Esophagus muscularis mucosa (tissue), 4 donors: ENCODE data around the gene CALML3.

Source experiments
- CTCF ChIP-seq, 3 experiments: fragments of 200-600 bp in 2 of 3; fragments of 450-650 bp in 1 of 3; sonication (generic) in 2 of 3; IDR thresholded peaks; one replicate each; pipeline ENCODE4 v1.5.1; 2017 to 2019; ENCODE audit warnings: antibody characterized with exemption in 3 of 3, mild to moderate bottlenecking in 2 of 3, moderate library complexity in 1 of 3
- EP300 ChIP-seq: sonication (generic); formaldehyde crosslinking; IDR thresholded peaks from one replicate; pipeline ENCODE4 v1.6.1; 2017; ENCODE audit warnings: antibody characterized with exemption
- POLR2A ChIP-seq: fragments of 450-650 bp; IDR thresholded peaks from one replicate; pipeline ENCODE4 v1.6.1; 2017; ENCODE audit warnings: antibody characterized with exemption, moderate library complexity, mild to moderate bottlenecking, low read depth
- POLR2AphosphoS5 ChIP-seq, 2 donors: sonication (generic); formaldehyde crosslinking; IDR thresholded peaks; one replicate each; pipeline ENCODE4 v1.6.1; 2017; ENCODE audit warnings: antibody characterized with exemption in 2 of 2

- no peak for TF ChIP-seq CTCF (IDR thresholded peaks at IDR 0.05)
- no peak for TF ChIP-seq POLR2AphosphoS5 (IDR thresholded peaks at IDR 0.05)
- TF ChIP-seq POLR2A: no peak
- TF ChIP-seq EP300: no peak
Observed at GRCh38 chr10:5490032-5490431, 34.7 kb upstream of the CALML3 start.
